ENCODE data around the gene OTOR.

DNA sequence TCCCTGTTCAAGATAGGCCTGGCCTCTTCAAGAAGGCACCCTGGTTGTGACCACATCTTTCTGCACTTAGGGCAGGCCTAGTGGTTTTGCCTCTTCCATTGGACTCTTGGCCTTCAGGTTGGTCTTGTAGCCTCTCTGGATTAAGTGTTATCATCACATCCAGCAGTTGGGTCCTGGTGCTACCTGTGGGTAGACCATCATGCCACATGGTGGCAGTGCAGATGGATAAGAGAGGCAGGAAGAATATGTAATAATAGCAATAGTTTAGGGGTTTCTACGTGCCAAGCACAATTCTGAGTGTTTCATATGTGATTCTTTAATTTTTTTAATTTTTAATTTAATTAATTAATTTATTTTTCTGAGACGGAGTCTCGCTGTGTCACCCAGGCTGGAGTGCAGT is 46.9 kb upstream of the OTOR start:
- TF ChIP-seq, protein P1, sequence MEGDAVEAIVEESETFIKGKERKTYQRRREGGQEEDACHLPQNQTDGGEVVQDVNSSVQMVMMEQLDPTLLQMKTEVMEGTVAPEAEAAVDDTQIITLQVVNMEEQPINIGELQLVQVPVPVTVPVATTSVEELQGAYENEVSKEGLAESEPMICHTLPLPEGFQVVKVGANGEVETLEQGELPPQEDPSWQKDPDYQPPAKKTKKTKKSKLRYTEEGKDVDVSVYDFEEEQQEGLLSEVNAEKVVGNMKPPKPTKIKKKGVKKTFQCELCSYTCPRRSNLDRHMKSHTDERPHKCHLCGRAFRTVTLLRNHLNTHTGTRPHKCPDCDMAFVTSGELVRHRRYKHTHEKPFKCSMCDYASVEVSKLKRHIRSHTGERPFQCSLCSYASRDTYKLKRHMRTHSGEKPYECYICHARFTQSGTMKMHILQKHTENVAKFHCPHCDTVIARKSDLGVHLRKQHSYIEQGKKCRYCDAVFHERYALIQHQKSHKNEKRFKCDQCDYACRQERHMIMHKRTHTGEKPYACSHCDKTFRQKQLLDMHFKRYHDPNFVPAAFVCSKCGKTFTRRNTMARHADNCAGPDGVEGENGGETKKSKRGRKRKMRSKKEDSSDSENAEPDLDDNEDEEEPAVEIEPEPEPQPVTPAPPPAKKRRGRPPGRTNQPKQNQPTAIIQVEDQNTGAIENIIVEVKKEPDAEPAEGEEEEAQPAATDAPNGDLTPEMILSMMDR (IDR thresholded peaks at IDR 0.05; ENCODE audit: extremely low read depth in 1 of 2, insufficient read depth in 1 of 2, low read depth in 1 of 2, low read length in 2 of 2) = peak in 1 of 2 donors; percentile 16
- TF ChIP-seq POLR2AphosphoS5 (IDR thresholded peaks at IDR 0.05; ENCODE audit: insufficient read depth, low read depth, low read length) = no peak
- TF ChIP-seq FOS (IDR thresholded peaks at IDR 0.05; ENCODE audit: borderline replicate concordance, insufficient read depth, low read length) = no peak
- TF ChIP-seq EZH2 (IDR thresholded peaks at IDR 0.05; ENCODE audit: borderline replicate concordance, low read depth, low read length, severe bottlenecking) = no peak
